ENCODE data around the gene DTNB. TPM values are rescaled to one million over a fixed set of nuclear protein-coding genes. Genes with fewer than 3 reads are reported as not detected.

Gene DTNB
- total and polyA plus RNA-seq, 10 of the 15 experiments (the other 5 are each of a cell fraction or from before 2014, with no cell fraction given) = 4.5 to 30.6 (median 11.9) TPM

GRCh38 chr2:25586726-25587144, 86.6 kb downstream of the DTNB start (continued):
- TF ChIP-seq YBX1 (IDR thresholded peaks at IDR 0.05) (no peak), STAT1 (conservative IDR thresholded peaks at IDR 0.05) (no peak), RAD51 (IDR thresholded peaks at IDR 0.05) (no peak), RUNX3 (IDR thresholded peaks at IDR 0.05; ENCODE audit: low read length) (peak; percentile 89), RELB (IDR thresholded peaks at IDR 0.05; ENCODE audit: low read depth) (peak; percentile 53; the same call in 1 of the 2 replicates), NFIC (IDR thresholded peaks at IDR 0.05; ENCODE audit: low read depth, low read length) (peak; percentile 95), CHD2 (IDR thresholded peaks at IDR 0.05; ENCODE audit: borderline replicate concordance, low read depth, low read length) (0 out of 2 replicates have a peak, but pooled peaks have one; percentile 30), ELK1 (IDR thresholded peaks at IDR 0.05; ENCODE audit: low read depth, low read length) (no peak), MAX (IDR thresholded peaks at IDR 0.05; ENCODE audit: low read depth, low read length) (0 out of 2 replicates have a peak, but pooled peaks have one; percentile 30), YY1 (IDR thresholded peaks at IDR 0.05; ENCODE audit: low read depth, low read length) (0 out of 2 replicates have a peak, but pooled peaks have one; percentile 30), TBL1XR1 (IDR thresholded peaks at IDR 0.05; ENCODE audit: low read depth, low read length) (peak; percentile 91), PAX5 (IDR thresholded peaks at IDR 0.05; ENCODE audit: borderline replicate concordance, low read depth, low read length) (peak; percentile 81; the same call in 1 of the 2 replicates), SPI1 (IDR thresholded peaks at IDR 0.05; ENCODE audit: borderline replicate concordance, insufficient read depth, low read depth, low read length) (no peak), CEBPB (IDR thresholded peaks at IDR 0.05; ENCODE audit: borderline replicate concordance in 1 of 2, low read depth in 2 of 2, low read length in 2 of 2) (peak in 1 of 2 experiments; percentile 90; a peak in 2 of 4 replicates), BCL3 (IDR thresholded peaks at IDR 0.05; ENCODE audit: borderline replicate concordance, insufficient read depth, low read depth, low read length, poor library complexity, severe bottlenecking) (peak; percentile 94), PML (IDR thresholded peaks at IDR 0.05; ENCODE audit: low read length) (peak; percentile 72), USF2 (IDR thresholded peaks at IDR 0.05; ENCODE audit: borderline replicate concordance, low read depth, low read length) (no peak), ZNF622 (IDR thresholded peaks at IDR 0.05) (no peak), SRF (IDR thresholded peaks at IDR 0.05; ENCODE audit: low read depth in 2 of 2, low read length in 2 of 2) (0 out of 4 replicates have a peak, but pooled peaks of 1 of the 2 experiments have one; percentile 63), IRF3 (IDR thresholded peaks at IDR 0.05) (no peak), POLR2A (IDR thresholded peaks at IDR 0.05; ENCODE audit: low read depth, low read length) (0 out of 2 replicates have a peak, but pooled peaks have one; percentile 20), NKRF (conservative IDR thresholded peaks at IDR 0.05) (no peak)

All from GM12878 (cell line).